ENCODE data around the gene ARHGAP15.

DNA sequence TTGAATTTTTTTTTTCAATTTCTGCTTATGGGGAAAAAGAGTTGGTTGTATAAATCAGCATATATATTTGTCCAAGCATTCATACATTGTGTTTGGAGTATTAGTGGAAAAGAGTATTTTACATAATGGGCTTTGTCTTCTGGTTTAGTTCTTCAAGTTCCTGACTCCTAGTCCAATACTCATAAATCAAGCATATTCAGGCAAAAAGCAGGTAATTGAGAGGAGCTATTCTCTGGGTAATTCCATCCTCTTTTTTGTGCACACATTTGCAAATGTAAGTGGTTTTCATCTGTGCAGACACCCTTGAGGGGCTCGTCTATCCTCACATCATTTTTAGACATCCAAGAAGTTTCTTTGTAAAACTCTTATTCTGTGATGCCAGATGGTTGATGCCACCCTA, 337.2 kb downstream of the ARHGAP15 start:
- TF ChIP-seq, protein P1, sequence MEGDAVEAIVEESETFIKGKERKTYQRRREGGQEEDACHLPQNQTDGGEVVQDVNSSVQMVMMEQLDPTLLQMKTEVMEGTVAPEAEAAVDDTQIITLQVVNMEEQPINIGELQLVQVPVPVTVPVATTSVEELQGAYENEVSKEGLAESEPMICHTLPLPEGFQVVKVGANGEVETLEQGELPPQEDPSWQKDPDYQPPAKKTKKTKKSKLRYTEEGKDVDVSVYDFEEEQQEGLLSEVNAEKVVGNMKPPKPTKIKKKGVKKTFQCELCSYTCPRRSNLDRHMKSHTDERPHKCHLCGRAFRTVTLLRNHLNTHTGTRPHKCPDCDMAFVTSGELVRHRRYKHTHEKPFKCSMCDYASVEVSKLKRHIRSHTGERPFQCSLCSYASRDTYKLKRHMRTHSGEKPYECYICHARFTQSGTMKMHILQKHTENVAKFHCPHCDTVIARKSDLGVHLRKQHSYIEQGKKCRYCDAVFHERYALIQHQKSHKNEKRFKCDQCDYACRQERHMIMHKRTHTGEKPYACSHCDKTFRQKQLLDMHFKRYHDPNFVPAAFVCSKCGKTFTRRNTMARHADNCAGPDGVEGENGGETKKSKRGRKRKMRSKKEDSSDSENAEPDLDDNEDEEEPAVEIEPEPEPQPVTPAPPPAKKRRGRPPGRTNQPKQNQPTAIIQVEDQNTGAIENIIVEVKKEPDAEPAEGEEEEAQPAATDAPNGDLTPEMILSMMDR (IDR thresholded peaks at IDR 0.05 in 8 of 11, conservative IDR thresholded peaks at IDR 0.05 in 3 of 11), result no peak
- no peak for TF ChIP-seq POLR2A (IDR thresholded peaks at IDR 0.05)

Data from spleen (tissue), 7 donors.